B cell (primary cell): ENCODE data around the gene THRAP3. TPM values are rescaled to one million over a fixed set of nuclear protein-coding genes. Genes with fewer than 3 reads are reported as not detected.

Source experiments
- ATAC-seq: fragments of 200-7000 bp; cut with Tn5 transposase; one replicate; pipeline ENCODE4 v1.10.0; 2021; ENCODE audit warnings: low read depth, mild to moderate bottlenecking, moderate number of reproducible peaks, moderate library complexity
- CTCF ChIA-PET: fragments of 350-600 bp; sonication (Branson Sonifier 250); formaldehyde crosslinking; loops from one replicate; lab custom pipeline; 2021; ENCODE audit warnings: antibody characterized with exemption, inconsistent platforms; lab: Charles Lee
- POLR2A ChIA-PET: fragments of 350-600 bp; sonication (Branson Sonifier 250); formaldehyde crosslinking; loops from one replicate; lab custom pipeline; 2021; ENCODE audit warnings: antibody characterized with exemption; lab: Charles Lee
- DNase-seq: peaks from one replicate; pipeline ENCODE4 v3.0.0; 2013
- H2AFZ ChIP-seq: 2 replicates; pipeline ENCODE4 v1.6.1; 2012; ENCODE audit warnings: mild to moderate bottlenecking, low read depth, low read length; ENCODE audit not compliant: insufficient read depth, poor library complexity, severe bottlenecking
- H3K27ac ChIP-seq, 2 donors: 1 replicate in 1 of 2; 2 replicates in 1 of 2; pipeline ENCODE4 v1.5.1; 2012 to 2013; ENCODE audit warnings: low read length in 2 of 2, mild to moderate bottlenecking in 2 of 2, moderate library complexity in 1 of 2
- H3K27me3 ChIP-seq, 4 experiments: fragments of 200-600 bp in 1 of 4; sonication (generic) in 1 of 4; replicated peaks in 1 of 4; 1 replicate in 2 of 4; 2 replicates in 2 of 4; pipeline versions ENCODE4 v1.6.1 to v1.7.0; 2013 to 2016; ENCODE audit warnings: low read length in 3 of 4, mild to moderate bottlenecking in 2 of 4, mixed read lengths in 1 of 4, moderate library complexity in 1 of 4; ENCODE audit not compliant: insufficient read depth in 4 of 4, control insufficient read depth in 3 of 4; ENCODE audit errors: control extremely low read depth in 1 of 4
- H3K36me3 ChIP-seq, 2 experiments: replicated peaks in 1 of 2; 1 replicate in 1 of 2; 2 replicates in 1 of 2; pipeline versions ENCODE4 v1.6.1 to v1.7.1; 2013; ENCODE audit warnings: low read length in 1 of 2; ENCODE audit not compliant: insufficient read depth in 2 of 2, control insufficient read depth in 1 of 2; ENCODE audit errors: control extremely low read depth in 1 of 2, extremely low read depth in 1 of 2
- H3K4me1 ChIP-seq, 2 donors: fragments of 200-600 bp in 1 of 2; sonication (generic) in 1 of 2; 1 replicate in 1 of 2; 2 replicates in 1 of 2; pipeline versions ENCODE4 v1.5.1 to v1.6.1; 2013 to 2017; ENCODE audit warnings: low read length in 2 of 2; ENCODE audit not compliant: control insufficient read depth in 2 of 2, insufficient read depth in 2 of 2
- H3K4me2 ChIP-seq: replicated peaks from 2 replicates; pipeline ENCODE3; 2012; ENCODE audit warnings: mild to moderate bottlenecking, low read depth, low read length; ENCODE audit not compliant: poor library complexity, severe bottlenecking
- H3K4me3 ChIP-seq, 5 experiments: fragments of 200-600 bp in 1 of 5; sonication (generic) in 1 of 5; 1 replicate in 3 of 5; 2 replicates in 2 of 5; pipeline versions ENCODE4 v1.5.1 to v1.7.0; 2011 to 2016; ENCODE audit warnings: low read length in 4 of 5, mild to moderate bottlenecking in 4 of 5, low read depth in 2 of 5, control low read depth in 1 of 5, moderate library complexity in 1 of 5; ENCODE audit not compliant: insufficient read depth in 1 of 5; ENCODE audit errors: control extremely low read depth in 1 of 5, extremely low read depth in 1 of 5
- H3K79me2 ChIP-seq: fragments of 200-600 bp; sonication (generic); one replicate; pipeline ENCODE4 v1.6.0; 2016; ENCODE audit warnings: low read length; ENCODE audit not compliant: control insufficient read depth, insufficient read depth
- H3K9ac ChIP-seq: fragments of 200-600 bp; sonication (generic); 2 replicates; pipeline ENCODE4 v1.6.1; 2017; ENCODE audit warnings: mild to moderate bottlenecking, low read length, moderate library complexity
- H3K9me3 ChIP-seq, 3 donors: one replicate each; pipeline versions ENCODE4 v1.6.1 to v1.7.1; 2013; ENCODE audit warnings: low read length in 2 of 3; ENCODE audit not compliant: control insufficient read depth in 2 of 3, insufficient read depth in 1 of 3; ENCODE audit errors: control extremely low read depth in 1 of 3
- H4K20me1 ChIP-seq: 2 replicates; pipeline ENCODE4 v1.6.0; 2012; ENCODE audit warnings: mild to moderate bottlenecking, low read length; ENCODE audit not compliant: insufficient read depth, control insufficient read depth, poor library complexity, severe bottlenecking
- H3K27ac Mint-ChIP-seq: one replicate; pipeline ENCODE4 v1.8.0; 2021; ENCODE audit warnings: mixed read lengths
- H3K27me3 Mint-ChIP-seq: one replicate; pipeline ENCODE4 v1.8.0; 2021; ENCODE audit warnings: mixed read lengths
- H3K4me1 Mint-ChIP-seq: one replicate; pipeline ENCODE4 v1.8.0; 2021; ENCODE audit warnings: mixed read lengths
- H3K4me3 Mint-ChIP-seq: one replicate; pipeline ENCODE4 v1.8.0; 2021; ENCODE audit warnings: mixed read lengths
- H3K9me3 Mint-ChIP-seq: one replicate; pipeline ENCODE4 v1.8.0; 2022; ENCODE audit warnings: mixed read lengths; ENCODE audit not compliant: insufficient read depth
- EZH2 ChIP-seq: IDR thresholded peaks from 2 replicates; pipeline ENCODE4 v1.6.1; 2012; ENCODE audit warnings: borderline replicate concordance, low read depth, mild to moderate bottlenecking, moderate library complexity, low read length; ENCODE audit not compliant: insufficient read depth, poor library complexity, severe bottlenecking
- WGBS: methylation state at CpG from one replicate; pipeline ENCODE4 v1.1.5; 2013; ENCODE audit warnings: missing lambda C conversion rate; ENCODE audit not compliant: insufficient coverage; 5-methylcytosine and 5-hydroxymethylcytosine counted together
- intact Hi-C: fragments of 100-400 bp; cut with micrococcal nuclease; formaldehyde crosslinking; loops from one replicate; pipeline ENCODE4 v1.10.0; 2022
- polyA plus RNA-seq: library from polyadenylated mRNA; depleted of rRNA; stranded (reverse); fragments of >200 nt; gene quantifications from 2 replicates; pipeline ENCODE4 v1.2.3, GENCODE V29; 2012
- total RNA-seq, 2 donors: library from RNA; stranded (reverse); fragments of 120-200 nt in 1 of 2; gene quantifications; 1 replicate in 1 of 2; 2 replicates in 1 of 2; pipeline versions ENCODE4 v1.2.3 to v1.2.4, GENCODE V29; 2013 to 2022
- TF ChIP-seq, protein P1 (sequence below): fragments of 200-600 bp; IDR thresholded peaks from one replicate; pipeline ENCODE4 v1.8.0; 2022; ENCODE audit warnings: antibody characterized with exemption, mild to moderate bottlenecking

THRAP3 gene
- total and polyA plus RNA-seq, 2 donors (not counting 1 experiment from before 2014, with no cell fraction given) = 64.1 to 153 TPM

DNA sequence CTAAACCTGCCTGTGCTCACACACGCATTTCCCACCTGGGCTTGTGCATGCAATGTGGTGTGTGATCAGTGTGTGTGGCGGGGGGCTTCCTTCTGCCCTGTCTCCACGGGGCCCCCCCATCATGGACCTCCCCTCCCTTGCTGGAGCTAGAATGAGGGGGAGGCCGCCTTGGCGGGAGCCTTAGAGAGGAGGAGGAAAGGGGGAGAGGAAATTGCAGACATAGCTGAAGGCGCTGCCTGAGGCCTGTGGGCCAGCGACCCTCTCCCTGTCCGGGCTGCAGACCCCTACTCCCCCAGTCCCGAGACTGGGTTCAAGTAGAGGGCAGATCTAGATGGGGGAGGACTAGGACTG lies 100.1 kb downstream of the THRAP3 start:
- WGBS = no CpG with 5 or more reads among the region's 9 CpGs
- Mint-ChIP-seq H3K4me3 (peak overlapping the region; percentile 84), H3K27me3 (peaks cover 31% of the 10 kb centered on the region), H3K4me1 (peaks cover 32% of the 10 kb centered on the region), H3K27ac (no peak overlapping the region), H3K9me3 (no peaks in the 10 kb centered on the region)
- intact Hi-C loops = loop anchor here (5.0 kb wide), 1 partner anchor 43 kb away; no protein-coding TSS in a partner anchor
- TF ChIP-seq, protein P1, sequence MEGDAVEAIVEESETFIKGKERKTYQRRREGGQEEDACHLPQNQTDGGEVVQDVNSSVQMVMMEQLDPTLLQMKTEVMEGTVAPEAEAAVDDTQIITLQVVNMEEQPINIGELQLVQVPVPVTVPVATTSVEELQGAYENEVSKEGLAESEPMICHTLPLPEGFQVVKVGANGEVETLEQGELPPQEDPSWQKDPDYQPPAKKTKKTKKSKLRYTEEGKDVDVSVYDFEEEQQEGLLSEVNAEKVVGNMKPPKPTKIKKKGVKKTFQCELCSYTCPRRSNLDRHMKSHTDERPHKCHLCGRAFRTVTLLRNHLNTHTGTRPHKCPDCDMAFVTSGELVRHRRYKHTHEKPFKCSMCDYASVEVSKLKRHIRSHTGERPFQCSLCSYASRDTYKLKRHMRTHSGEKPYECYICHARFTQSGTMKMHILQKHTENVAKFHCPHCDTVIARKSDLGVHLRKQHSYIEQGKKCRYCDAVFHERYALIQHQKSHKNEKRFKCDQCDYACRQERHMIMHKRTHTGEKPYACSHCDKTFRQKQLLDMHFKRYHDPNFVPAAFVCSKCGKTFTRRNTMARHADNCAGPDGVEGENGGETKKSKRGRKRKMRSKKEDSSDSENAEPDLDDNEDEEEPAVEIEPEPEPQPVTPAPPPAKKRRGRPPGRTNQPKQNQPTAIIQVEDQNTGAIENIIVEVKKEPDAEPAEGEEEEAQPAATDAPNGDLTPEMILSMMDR = no peak
- TF ChIP-seq EZH2 = no peak
- CTCF ChIA-PET = interaction anchor here (0.7 to 2.1 kb wide), 4 partner anchors 39 to 218 kb away, joined by 3 to 7 read pairs (median 4); no protein-coding TSS in a partner anchor
- Histone ChIP-seq H3K9me3 (no peaks in the 10 kb centered on the region), H3K27ac (no peak overlapping the region), H4K20me1 (peaks cover 8% of the 10 kb centered on the region), H3K27me3 (peaks cover 0 to 36% (median 12%) of the 10 kb centered on the region in 4 experiments), H3K36me3 (no peaks in the 10 kb centered on the region), H3K4me2 (peak overlapping the region; percentile 97), H3K9ac (peak overlapping the region; percentile 71), H3K79me2 (no peaks in the 10 kb centered on the region), H3K4me3 (peak overlapping the region in 1 of 5 experiments; percentile 32), H3K4me1 (peaks cover 33 to 40% of the 10 kb centered on the region in 2 donors), H2AFZ (peak overlapping the region; percentile 55)
- POLR2A ChIA-PET = interaction anchor here (1.0 to 1.1 kb wide), 2 partner anchors 9 to 140 kb away, joined by 3 to 6 read pairs; partner anchors contain the start of gene MRPS15
- DNase-seq (no peak), ATAC-seq (no peak)

GRCh38 chr1:36326499-36326898 lies 102.3 kb downstream of the THRAP3 start:
- no peak for DNase-seq
- H3K9me3 Mint-ChIP-seq = no peaks in the 10 kb centered on the region
- ChIA-PET CTCF (no interaction called here), POLR2A (interaction anchor here (0.6 kb wide), 1 partner anchor 87 kb away, joined by 3 read pairs; no protein-coding TSS in a partner anchor)
- H3K4me3 Mint-ChIP-seq = no peak overlapping the region
- no peak overlapping the region for H3K9ac ChIP-seq
- no peaks in the 10 kb centered on the region for H3K79me2 ChIP-seq
- no peaks in the 10 kb centered on the region for H3K9me3 ChIP-seq
- peaks cover 26% of the 10 kb centered on the region in 2 donors for H3K4me1 ChIP-seq
- H3K4me2 ChIP-seq = no peak overlapping the region
- intact Hi-C loops = no loop called here
- peaks cover 44% of the 10 kb centered on the region for H3K27me3 Mint-ChIP-seq
- WGBS = 59% methylated on average over 6 of the region's 6 CpGs
- TF ChIP-seq, protein P1 = no peak
- TF ChIP-seq EZH2 = no peak
- ATAC-seq = no peak
- H3K36me3 ChIP-seq = no peaks in the 10 kb centered on the region
- H3K27ac Mint-ChIP-seq = no peak overlapping the region
- H3K27ac ChIP-seq = no peak overlapping the region
- H3K27me3 ChIP-seq = peaks cover 0 to 34% (median 12%) of the 10 kb centered on the region in 4 experiments
- peaks cover 8% of the 10 kb centered on the region for H4K20me1 ChIP-seq
- H2AFZ ChIP-seq = no peak overlapping the region
- H3K4me1 Mint-ChIP-seq = peaks cover 23% of the 10 kb centered on the region
- no peak overlapping the region for H3K4me3 ChIP-seq
